GM13977 (cell line): Measurements from ENCODE around the gene MYOT.

Experiments used
- DNase-seq: peaks from one replicate; pipeline ENCODE4 v3.0.0; 2012; ENCODE audit warnings: low spot score
- in situ Hi-C: fragments of 300-500 bp; cut with MboI; formaldehyde crosslinking; loops from one replicate; pipeline ENCODE4 v1.12.0; 2022; ENCODE audit warnings: low sequenced_read_pairs, low pct_unique_long_range_greater_than_20kb, mixed read lengths, inconsistent platforms; ENCODE audit not compliant: unreplicated experiment
- TF ChIP-seq, protein P1 (sequence below): IDR thresholded peaks from 2 replicates; pipeline ENCODE4 v1.5.1; 2012; ENCODE audit warnings: mild to moderate bottlenecking, control low read depth; ENCODE audit not compliant: insufficient read depth; ENCODE audit errors: extremely low read depth, missing control alignments

Gene MYOT

DNA sequence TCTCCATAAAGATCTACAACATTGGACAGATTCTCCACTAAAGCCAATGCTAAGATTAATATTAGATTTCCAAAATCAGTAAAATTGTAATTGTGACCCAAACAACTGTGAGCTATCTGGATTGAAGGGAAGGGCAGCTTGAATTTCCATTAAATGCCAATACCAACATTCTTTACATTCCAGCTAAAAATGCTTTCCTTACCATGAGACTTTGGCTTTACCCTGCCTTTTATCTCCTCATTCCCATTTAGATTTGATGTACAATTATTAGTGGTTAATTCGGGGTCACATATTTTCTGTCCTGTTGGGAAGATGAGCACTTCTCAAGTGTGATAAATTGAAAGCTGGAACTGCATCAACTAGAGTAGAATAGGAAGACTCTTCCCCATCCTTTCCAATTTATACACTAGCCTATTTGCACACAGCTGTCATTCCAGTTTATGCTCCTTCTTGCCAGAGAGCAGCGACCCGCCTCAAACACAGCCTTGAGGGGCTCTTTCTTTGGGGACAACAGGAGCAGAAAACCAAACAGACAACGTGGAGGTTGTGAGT, 33.1 kb upstream of the MYOT start:
- no peak for DNase-seq
- in situ Hi-C loops = no loop called here
- TF ChIP-seq, protein P1, sequence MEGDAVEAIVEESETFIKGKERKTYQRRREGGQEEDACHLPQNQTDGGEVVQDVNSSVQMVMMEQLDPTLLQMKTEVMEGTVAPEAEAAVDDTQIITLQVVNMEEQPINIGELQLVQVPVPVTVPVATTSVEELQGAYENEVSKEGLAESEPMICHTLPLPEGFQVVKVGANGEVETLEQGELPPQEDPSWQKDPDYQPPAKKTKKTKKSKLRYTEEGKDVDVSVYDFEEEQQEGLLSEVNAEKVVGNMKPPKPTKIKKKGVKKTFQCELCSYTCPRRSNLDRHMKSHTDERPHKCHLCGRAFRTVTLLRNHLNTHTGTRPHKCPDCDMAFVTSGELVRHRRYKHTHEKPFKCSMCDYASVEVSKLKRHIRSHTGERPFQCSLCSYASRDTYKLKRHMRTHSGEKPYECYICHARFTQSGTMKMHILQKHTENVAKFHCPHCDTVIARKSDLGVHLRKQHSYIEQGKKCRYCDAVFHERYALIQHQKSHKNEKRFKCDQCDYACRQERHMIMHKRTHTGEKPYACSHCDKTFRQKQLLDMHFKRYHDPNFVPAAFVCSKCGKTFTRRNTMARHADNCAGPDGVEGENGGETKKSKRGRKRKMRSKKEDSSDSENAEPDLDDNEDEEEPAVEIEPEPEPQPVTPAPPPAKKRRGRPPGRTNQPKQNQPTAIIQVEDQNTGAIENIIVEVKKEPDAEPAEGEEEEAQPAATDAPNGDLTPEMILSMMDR = no peak

DNA sequence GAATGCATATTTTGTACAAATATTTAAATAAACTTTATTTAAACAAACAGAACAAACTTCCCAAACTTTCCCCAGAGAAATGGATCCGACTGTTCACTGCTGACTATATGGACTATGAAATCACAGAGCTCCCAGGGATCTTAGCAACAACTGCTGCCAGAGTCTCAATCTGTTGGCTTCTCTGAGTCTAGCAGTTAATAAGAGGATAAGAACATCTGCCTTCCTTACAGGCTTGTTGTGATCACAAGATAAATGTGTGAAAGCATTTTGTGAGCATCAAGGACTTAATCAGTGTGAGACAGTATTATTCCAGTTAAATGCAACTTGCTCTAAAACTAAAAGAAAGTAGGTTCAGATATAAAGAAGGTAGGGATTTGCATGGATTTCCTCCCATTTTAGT, 31.4 kb upstream of the MYOT start:
- in situ Hi-C loops = no loop called here

DNA sequence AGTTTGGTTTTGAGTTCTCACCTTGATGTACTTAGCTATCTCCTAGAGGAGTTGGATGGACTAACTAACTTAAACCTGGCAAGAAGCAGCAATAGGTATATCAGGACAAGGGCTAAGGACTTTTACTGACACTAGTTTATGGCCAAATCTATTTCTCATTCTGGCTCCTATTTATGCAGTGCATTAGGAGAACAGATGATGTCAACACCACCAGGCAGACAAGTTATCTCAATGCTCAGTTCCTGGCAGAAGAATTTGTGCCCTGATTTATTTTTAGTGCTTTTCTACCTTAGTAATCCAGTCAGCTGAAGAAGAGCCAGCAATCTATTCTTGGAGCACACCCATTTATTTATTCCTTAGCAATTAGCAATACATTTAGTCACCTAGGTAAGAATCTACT, 30.7 kb upstream of the MYOT start:
- TF ChIP-seq, protein P1 = no peak
- in situ Hi-C loops = no loop called here
- DNase-seq = no peak

More for the DNA sequence above, 31.4 kb upstream of the MYOT start:
- TF ChIP-seq, protein P1 = no peak
- no peak for DNase-seq

DNA sequence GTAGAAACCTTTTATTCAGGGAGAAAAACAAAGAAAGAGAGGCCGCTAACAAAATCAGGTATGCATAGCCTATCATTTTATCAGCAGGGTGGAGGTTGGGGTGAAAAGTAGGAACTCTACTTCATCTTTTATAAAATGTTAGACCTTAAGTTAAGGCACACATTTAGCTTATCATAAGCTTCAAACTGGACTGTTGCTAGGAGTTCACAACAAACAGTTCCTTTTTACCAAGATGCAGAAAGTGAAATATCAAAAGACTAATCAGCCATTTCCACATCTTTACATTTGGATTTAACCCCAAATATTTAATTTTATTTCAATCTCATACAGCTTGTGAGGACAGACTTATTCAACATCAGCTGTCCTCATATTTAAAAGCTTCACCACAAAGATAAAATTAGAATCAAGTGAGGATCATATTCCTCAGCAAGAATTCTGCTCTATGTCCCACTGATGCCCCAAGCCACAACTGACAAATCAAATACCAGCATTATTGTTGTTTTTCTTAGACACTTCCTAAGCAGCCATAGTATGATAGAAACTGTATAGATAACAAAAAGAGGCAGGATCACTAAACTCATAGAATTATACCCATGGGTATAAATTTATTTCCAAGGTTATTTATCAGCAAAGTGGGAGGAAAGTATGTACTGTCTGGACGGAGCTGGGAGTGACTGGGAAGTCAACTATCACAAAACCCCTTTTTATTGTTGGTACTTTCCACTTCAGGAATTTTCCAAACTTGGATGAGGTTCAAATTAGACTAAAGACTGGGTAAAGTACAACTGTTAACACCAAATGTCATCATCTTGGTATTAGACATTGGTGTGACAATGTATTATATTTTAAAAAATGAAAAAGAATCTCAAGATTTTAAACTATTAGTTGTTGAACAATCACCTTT, 29.9 kb upstream of the MYOT start:
- in situ Hi-C loops = no loop called here
- no peak for DNase-seq
- TF ChIP-seq, protein P1 = no peak

DNA sequence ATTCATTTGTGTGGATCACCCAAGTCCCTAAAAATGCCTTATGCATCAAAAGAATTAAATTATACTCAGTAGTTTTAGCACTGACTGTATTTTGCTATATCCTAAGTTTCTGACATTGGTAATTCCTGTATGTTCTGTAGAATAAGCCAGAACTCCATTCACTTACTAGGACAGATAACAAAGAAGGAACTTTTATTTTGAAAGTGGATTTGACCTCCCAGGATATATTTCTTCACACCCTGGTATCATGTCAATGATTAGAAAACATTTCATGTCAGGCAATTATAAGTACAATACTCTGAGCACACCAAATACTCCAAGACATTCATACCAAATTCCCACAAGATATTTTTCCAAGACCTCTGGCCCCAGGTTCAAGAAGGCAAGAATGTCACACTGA, 28.7 kb upstream of the MYOT start:
- in situ Hi-C loops = no loop called here
- no peak for DNase-seq
- TF ChIP-seq, protein P1 = no peak

DNA sequence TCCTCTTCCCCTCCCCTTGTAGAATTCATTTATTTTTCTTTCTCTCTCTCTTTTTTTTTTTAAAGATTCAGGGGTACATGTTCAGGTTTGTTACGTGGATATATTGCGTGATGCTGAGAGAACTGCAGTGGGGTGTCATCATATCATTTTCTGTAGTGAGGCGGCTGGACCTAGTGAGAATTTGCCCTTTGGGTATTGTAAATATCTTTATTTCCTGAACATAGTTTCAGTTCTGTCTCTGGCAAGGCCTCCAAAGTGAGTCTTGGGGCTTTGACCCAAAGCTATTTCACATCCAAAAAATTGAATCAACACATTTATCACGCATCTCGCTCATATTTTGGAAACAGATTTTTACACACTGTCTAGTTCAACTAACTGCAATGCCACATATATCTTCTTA, 25.4 kb upstream of the MYOT start:
- in situ Hi-C loops = no loop called here
- DNase-seq = no peak
- TF ChIP-seq, protein P1 = no peak
